GM12872 (cell line): Measurements from ENCODE around the gene LDLRAD4.

Source experiments
- TF ChIP-seq, protein P1 (sequence below): IDR thresholded peaks from 3 replicates; pipeline ENCODE4 v1.5.1; 2011; ENCODE audit warnings: low read depth, mild to moderate bottlenecking, low read length, moderate library complexity; ENCODE audit not compliant: insufficient read depth

LDLRAD4 gene

DNA sequence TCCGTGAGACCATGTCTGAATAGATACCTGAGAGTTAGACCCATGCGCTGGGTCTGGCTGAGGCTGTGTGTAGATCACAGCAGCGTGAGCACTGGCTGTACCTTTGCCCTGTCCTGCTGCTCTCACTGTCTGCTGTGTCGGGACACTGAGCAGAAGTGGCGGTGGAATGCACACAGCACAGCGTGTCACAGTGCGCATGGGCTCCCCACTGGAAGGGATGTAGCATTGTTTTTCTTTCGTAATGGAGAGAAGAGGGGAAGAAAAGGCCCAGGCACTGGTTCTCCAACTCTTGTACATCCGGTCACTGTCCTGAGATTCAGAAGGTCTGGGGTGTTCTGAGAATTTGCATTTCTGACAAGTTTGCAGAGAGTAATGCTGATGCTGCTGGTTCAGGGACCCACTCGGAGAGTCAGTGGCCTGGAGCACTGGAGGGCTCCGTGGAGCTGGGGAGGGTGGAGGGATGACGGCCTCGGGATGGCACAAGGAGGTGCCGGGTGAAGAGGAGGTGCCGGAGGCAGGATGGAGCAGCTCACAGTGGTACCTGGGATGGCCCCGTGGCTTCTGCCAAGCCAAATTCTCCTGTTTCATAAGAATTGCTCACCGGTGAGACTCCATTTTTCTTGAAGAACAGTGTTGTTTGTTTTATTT is 252.8 kb downstream of the LDLRAD4 start:
- TF ChIP-seq, protein P1, sequence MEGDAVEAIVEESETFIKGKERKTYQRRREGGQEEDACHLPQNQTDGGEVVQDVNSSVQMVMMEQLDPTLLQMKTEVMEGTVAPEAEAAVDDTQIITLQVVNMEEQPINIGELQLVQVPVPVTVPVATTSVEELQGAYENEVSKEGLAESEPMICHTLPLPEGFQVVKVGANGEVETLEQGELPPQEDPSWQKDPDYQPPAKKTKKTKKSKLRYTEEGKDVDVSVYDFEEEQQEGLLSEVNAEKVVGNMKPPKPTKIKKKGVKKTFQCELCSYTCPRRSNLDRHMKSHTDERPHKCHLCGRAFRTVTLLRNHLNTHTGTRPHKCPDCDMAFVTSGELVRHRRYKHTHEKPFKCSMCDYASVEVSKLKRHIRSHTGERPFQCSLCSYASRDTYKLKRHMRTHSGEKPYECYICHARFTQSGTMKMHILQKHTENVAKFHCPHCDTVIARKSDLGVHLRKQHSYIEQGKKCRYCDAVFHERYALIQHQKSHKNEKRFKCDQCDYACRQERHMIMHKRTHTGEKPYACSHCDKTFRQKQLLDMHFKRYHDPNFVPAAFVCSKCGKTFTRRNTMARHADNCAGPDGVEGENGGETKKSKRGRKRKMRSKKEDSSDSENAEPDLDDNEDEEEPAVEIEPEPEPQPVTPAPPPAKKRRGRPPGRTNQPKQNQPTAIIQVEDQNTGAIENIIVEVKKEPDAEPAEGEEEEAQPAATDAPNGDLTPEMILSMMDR = no peak

- TF ChIP-seq, protein P1 = no peak
These were observed 253.5 kb downstream of the LDLRAD4 start for GRCh38 chr18:13471971-13472628.

DNA sequence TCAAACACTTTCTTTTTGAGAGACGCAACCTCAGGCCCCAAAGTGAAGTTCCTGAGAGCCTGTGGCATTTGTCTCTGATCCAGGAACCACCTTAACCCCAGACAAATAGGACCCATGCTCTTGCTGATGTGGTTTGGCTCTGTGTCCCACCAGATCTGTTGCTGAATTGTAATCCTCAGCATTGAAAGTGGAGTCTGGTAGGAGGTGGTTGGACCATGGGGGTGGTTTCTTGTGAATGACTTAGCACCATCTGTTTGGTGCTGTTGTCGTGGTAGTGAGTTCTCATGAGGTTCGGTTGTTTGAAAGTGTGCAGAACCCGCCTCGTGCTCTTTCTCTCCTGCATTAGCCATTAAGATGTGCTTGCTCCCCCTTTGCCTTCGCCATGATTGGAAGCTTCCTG is 255.2 kb downstream of the LDLRAD4 start:
- TF ChIP-seq, protein P1 = no peak

DNA sequence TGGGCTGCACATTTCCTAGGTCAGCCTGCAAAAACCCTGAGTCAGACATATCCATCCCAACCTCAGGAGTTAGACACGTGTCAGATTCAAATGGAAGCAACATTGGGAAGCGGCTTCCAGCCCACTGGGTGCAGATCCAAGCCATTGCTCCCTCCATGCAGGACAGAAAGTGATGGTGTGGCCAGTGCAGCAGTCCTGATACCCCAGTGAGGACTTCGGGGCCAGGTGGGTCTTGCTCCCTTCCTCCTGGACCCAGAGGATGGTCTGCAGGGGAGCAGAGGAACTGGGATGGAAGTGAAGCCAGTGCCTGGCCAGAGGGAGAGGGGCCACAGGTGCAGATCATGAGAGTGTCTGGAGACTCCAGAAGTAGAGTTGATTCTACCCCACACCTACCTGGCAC is 255.8 kb downstream of the LDLRAD4 start:
- TF ChIP-seq, protein P1 = no peak

GRCh38 chr18:13474907-13475545 is 256.5 kb downstream of the LDLRAD4 start:
- TF ChIP-seq, protein P1 = no peak

GRCh38 chr18:13477147-13477683 is 258.7 kb downstream of the LDLRAD4 start:
- TF ChIP-seq, protein P1 = no peak

- TF ChIP-seq, protein P1 = no peak
These were observed 262.2 kb downstream of the LDLRAD4 start for GRCh38 chr18:13480571-13481255.
